IPS DF 4.7 (cell line): ENCODE data around the gene ZNF442.
"Not testable (repeated sequence)": the region's sequence is repeated elsewhere in the genome, so short reads cannot be mapped to it uniquely, and the experiment has no call there.

ENCODE experiments used
- DNase-seq: peaks from one replicate; pipeline ENCODE4 v3.0.0-alpha.2; 2013; ENCODE audit warnings: low spot score; ENCODE audit errors: extremely low read depth

The ZNF442 gene

GRCh38 chr19:12331211-12331941, 34.1 kb downstream of the ZNF442 start:
- DNase-seq = no peak

- no peak for DNase-seq
These were observed 35.1 kb downstream of the ZNF442 start for GRCh38 chr19:12330340-12330739.

- no peak for DNase-seq
These were observed 39.8 kb downstream of the ZNF442 start for GRCh38 chr19:12325690-12326089.

- no peak for DNase-seq
These were observed 46.6 kb downstream of the ZNF442 start for GRCh38 chr19:12318782-12319413.

- DNase-seq = no peak
These were observed 50.9 kb downstream of the ZNF442 start for GRCh38 chr19:12314553-12314952.

- not testable (repeated sequence) for DNase-seq
These were observed 56.6 kb downstream of the ZNF442 start for GRCh38 chr19:12308891-12309290.
